T-helper 17 cell (primary cell): Measurements from ENCODE around the gene LSP1. TPM values are rescaled to one million over a fixed set of nuclear protein-coding genes. Genes with fewer than 3 reads are reported as not detected.
A peak's percentile ranks its signal among the peaks of the same experiment; 100 is the strongest.

ENCODE experiments used
- ATAC-seq: fragments of 150-1000 bp; cut with Tn5 transposase; 2 replicates; pipeline ENCODE4 v1.10.0; 2021; ENCODE audit warnings: mild to moderate bottlenecking, moderate library complexity
- DNase-seq, 3 donors: peaks; one replicate each; pipeline versions ENCODE4 v3.0.0 to v3.0.0-alpha.2; 2020 to 2021
- H3K9me3 ChIP-seq: one replicate; pipeline ENCODE4 v1.7.0; 2013; ENCODE audit warnings: low read length, mild to moderate bottlenecking; ENCODE audit not compliant: control insufficient read depth, poor library complexity, severe bottlenecking
- H3K27ac Mint-ChIP-seq: one replicate; pipeline ENCODE4 v1.8.0; 2022; ENCODE audit warnings: mild to moderate bottlenecking, moderate library complexity, mixed read lengths
- H3K27me3 Mint-ChIP-seq: one replicate; pipeline ENCODE4 v1.8.0; 2022; ENCODE audit warnings: mixed read lengths
- H3K36me3 Mint-ChIP-seq: one replicate; pipeline ENCODE4 v1.8.0; 2022; ENCODE audit warnings: low read depth, mixed read lengths
- H3K4me1 Mint-ChIP-seq: one replicate; pipeline ENCODE4 v1.8.0; 2022; ENCODE audit warnings: mild to moderate bottlenecking, mixed read lengths
- H3K4me3 Mint-ChIP-seq: one replicate; pipeline ENCODE4 v1.8.0; 2022; ENCODE audit warnings: mild to moderate bottlenecking, moderate library complexity, mixed read lengths
- total RNA-seq, 4 donors: library from RNA in 2 of 4; stranded (reverse) in 2 of 4; gene quantifications; one replicate each; pipeline ENCODE4 v1.2.3 and lab custom pipeline; 2022 to 2026

Gene LSP1
- total RNA-seq, 2 donors from 2014 or later, result 297 to 299 TPM

GRCh38 chr11:1863352-1864216 lies 10.7 kb downstream of the LSP1 start:
- ATAC-seq (peak; percentile 59), DNase-seq (no peak)
- H3K27ac Mint-ChIP-seq, result peak overlapping the region; percentile 19
- H3K36me3 Mint-ChIP-seq, result no peaks in the 10 kb centered on the region
- H3K9me3 ChIP-seq, result no peaks in the 10 kb centered on the region
- H3K4me1 Mint-ChIP-seq, result peaks cover 25% of the 10 kb centered on the region
- H3K27me3 Mint-ChIP-seq, result no peaks in the 10 kb centered on the region
- no peak overlapping the region for H3K4me3 Mint-ChIP-seq

DNA sequence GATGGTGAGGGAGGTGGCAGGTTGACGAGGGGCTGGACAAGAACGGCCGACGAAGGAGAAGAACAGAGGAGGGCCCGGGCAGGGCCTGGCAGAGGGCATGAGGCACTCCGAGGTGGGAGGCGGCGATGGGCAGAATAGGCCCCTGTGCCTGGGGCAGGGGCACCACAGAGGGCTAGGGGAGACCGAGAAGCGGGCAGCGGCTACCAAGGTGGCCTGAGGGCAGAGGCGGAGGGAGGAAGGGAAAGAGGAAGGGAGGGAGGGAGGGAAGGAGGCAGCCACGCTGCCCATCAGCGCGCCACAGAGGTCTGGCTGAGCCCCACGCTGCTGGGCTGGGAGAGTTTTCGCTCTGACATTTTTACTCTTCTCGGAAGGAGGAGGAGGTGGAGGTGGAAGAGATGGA lies 11.3 kb downstream of the LSP1 start:
- Mint-ChIP-seq H3K27me3 (no peaks in the 10 kb centered on the region), H3K4me3 (no peak overlapping the region), H3K36me3 (no peaks in the 10 kb centered on the region), H3K27ac (peak overlapping the region; percentile 19), H3K4me1 (peaks cover 29% of the 10 kb centered on the region)
- no peaks in the 10 kb centered on the region for H3K9me3 ChIP-seq
- no peak for DNase-seq
- no peak for ATAC-seq

DNA sequence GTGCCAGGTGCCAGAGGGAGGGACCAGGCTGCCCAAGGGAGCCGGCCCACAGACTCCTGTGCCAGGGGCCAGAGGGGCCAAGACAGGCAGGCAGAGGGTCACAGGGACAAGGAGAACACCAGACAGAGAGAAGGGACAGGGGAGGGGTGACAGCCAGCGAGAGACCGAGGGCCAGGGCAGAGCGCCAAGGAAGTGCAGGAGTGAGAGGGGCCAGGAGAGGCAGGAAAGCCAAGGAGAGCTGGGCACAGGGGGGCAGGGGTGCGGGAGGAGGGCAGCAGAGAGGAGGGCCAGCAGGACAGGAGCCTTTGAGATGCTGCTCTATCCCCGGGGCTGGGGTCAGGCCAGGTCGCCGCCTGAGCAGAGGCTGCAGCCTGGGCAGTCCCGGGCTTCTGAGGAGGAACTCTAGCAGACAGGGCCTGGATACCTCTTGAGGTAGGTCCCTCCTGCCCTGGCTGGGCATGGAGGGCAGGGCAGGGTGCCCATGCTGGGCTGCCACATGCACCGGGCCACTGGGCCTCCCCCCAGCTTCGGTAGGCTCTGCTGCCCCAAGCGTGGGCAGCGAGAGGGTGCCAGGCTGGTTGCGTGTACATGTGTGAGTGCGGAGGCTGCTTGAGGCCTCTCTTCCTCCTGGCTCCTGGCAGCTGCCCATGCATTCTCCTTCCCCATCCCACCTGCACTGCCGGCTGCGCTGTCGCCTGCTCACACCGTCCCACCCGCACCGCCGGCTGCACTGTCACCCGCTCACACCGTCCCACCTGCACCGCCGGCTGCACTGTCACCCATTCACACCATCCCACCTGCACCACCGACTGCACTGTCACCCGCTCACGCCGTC lies 12.2 kb downstream of the LSP1 start:
- no peak for ATAC-seq
- H3K9me3 ChIP-seq, result no peaks in the 10 kb centered on the region
- Mint-ChIP-seq H3K4me3 (peak overlapping the region; percentile 69), H3K36me3 (no peaks in the 10 kb centered on the region), H3K4me1 (peaks cover 37% of the 10 kb centered on the region), H3K27me3 (no peaks in the 10 kb centered on the region), H3K27ac (peak overlapping the region; percentile 80)
- DNase-seq, result no peak

DNA sequence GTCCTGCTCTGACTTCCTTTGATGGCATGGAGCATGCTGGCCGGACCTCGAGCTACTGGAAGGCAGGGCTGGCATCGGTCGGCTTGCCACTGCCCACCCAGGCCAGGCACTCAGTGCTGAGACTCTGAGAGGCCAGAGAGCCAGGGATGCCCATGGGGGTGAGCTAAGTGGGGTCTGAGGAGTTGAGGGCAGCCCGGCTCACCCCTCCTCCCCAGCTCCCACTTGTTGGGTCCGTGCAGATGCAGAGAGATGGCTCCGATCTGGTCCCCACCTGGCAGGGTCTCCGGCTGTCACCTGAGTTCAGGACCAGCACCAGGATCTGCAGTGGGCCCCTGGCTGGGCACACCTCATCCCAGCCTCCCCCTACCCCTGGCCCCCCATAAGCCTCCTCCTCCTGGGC lies 13.3 kb downstream of the LSP1 start:
- H3K27ac Mint-ChIP-seq, result peak overlapping the region; percentile 80
- DNase-seq (no peak), ATAC-seq (no peak)
- H3K4me3 Mint-ChIP-seq, result peak overlapping the region; percentile 63
- H3K9me3 ChIP-seq, result no peaks in the 10 kb centered on the region
- H3K27me3 Mint-ChIP-seq, result no peaks in the 10 kb centered on the region
- H3K4me1 Mint-ChIP-seq, result peaks cover 48% of the 10 kb centered on the region
- H3K36me3 Mint-ChIP-seq, result no peaks in the 10 kb centered on the region

DNA sequence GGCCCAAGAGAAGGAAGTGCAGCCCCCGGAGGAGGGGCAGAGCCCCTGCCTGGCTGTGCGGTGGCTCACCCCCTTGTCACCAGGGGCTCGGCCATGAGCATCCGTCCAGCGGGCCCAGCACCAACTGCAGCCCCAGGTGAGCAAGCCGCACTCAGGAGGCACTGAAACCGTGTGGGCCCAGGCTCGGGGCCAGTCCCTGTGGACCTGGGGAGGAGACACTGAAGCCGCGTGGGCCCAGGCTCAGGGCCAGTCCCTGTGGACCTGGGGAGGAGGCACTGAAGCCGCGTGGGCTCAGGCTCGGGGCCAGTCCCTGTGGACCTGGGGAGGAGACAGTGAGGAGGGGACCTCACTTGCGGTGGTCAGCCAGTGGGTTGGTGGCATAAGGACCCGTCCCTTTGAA lies 13.9 kb downstream of the LSP1 start:
- no peaks in the 10 kb centered on the region for H3K27me3 Mint-ChIP-seq
- no peaks in the 10 kb centered on the region for H3K36me3 Mint-ChIP-seq
- H3K4me1 Mint-ChIP-seq, result peaks cover 52% of the 10 kb centered on the region
- H3K4me3 Mint-ChIP-seq, result no peak overlapping the region
- no peaks in the 10 kb centered on the region for H3K9me3 ChIP-seq
- H3K27ac Mint-ChIP-seq, result peak overlapping the region; percentile 80
- DNase-seq (no peak), ATAC-seq (no peak)

DNA sequence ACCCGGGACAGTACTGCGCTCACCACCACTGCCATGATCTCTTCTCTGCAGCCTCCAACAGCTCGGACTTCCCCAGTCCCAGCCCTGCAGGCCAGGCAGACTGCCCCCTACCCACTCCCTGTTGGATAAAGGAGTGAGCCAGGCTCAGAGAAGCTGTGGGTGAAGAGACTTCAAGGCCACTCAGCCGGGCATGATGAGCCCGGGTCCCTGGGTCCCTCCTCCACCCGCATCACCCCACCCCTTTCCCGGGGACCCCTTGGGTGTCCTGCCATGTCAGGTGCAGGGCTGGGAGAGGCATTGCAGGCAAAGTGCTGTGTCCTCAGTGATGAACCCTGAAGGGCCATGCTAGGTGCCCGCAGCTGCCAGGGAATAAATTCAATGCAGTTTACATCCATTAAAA lies 14.5 kb downstream of the LSP1 start:
- ATAC-seq (no peak), DNase-seq (no peak)
- H3K36me3 Mint-ChIP-seq, result no peaks in the 10 kb centered on the region
- peak overlapping the region; percentile 94 for H3K27ac Mint-ChIP-seq
- H3K27me3 Mint-ChIP-seq, result no peaks in the 10 kb centered on the region
- peaks cover 58% of the 10 kb centered on the region for H3K4me1 Mint-ChIP-seq
- no peaks in the 10 kb centered on the region for H3K9me3 ChIP-seq
- H3K4me3 Mint-ChIP-seq, result no peak overlapping the region

GRCh38 chr11:1868056-1868635 lies 15.3 kb downstream of the LSP1 start:
- H3K27me3 Mint-ChIP-seq, result no peaks in the 10 kb centered on the region
- peaks cover 61% of the 10 kb centered on the region for H3K4me1 Mint-ChIP-seq
- DNase-seq (no peak), ATAC-seq (no peak)
- H3K9me3 ChIP-seq, result no peaks in the 10 kb centered on the region
- H3K27ac Mint-ChIP-seq, result peak overlapping the region; percentile 94
- H3K36me3 Mint-ChIP-seq, result no peaks in the 10 kb centered on the region
- peak overlapping the region; percentile 45 for H3K4me3 Mint-ChIP-seq

GRCh38 chr11:1868636-1869291 lies 15.9 kb downstream of the LSP1 start:
- peak overlapping the region; percentile 89 for H3K4me3 Mint-ChIP-seq
- no peaks in the 10 kb centered on the region for H3K36me3 Mint-ChIP-seq
- peak overlapping the region; percentile 94 for H3K27ac Mint-ChIP-seq
- DNase-seq, result no peak
- no peak for ATAC-seq
- no peaks in the 10 kb centered on the region for H3K9me3 ChIP-seq
- H3K27me3 Mint-ChIP-seq, result no peaks in the 10 kb centered on the region
- peaks cover 62% of the 10 kb centered on the region for H3K4me1 Mint-ChIP-seq

GRCh38 chr11:1869427-1870325 lies 16.8 kb downstream of the LSP1 start:
- peak overlapping the region; percentile 89 for H3K4me3 Mint-ChIP-seq
- peak overlapping the region; percentile 94 for H3K27ac Mint-ChIP-seq
- ATAC-seq (no peak), DNase-seq (no peak)
- no peaks in the 10 kb centered on the region for H3K27me3 Mint-ChIP-seq
- H3K36me3 Mint-ChIP-seq, result no peaks in the 10 kb centered on the region
- H3K4me1 Mint-ChIP-seq, result peaks cover 58% of the 10 kb centered on the region
- no peaks in the 10 kb centered on the region for H3K9me3 ChIP-seq

DNA sequence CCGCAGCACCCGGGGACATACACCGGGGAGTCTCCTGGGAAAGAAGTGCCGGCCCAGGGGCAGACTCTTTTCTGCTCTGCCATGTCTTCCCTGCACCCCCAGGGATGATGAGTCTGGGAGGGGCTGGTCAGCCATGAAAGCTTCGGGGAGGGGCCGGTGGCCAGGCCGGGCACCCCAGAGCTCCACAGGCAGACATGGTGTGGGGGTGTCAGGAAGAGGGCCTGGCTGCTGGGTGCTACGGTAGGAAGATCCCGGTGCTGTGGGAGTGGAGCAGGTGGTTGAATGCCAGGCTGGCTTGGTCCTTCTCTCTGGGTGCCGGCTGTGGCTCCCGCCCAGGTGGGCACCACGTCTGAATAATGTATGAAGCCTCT lies 17.4 kb downstream of the LSP1 start:
- peak overlapping the region; percentile 89 for H3K4me3 Mint-ChIP-seq
- peaks cover 55% of the 10 kb centered on the region for H3K4me1 Mint-ChIP-seq
- no peaks in the 10 kb centered on the region for H3K36me3 Mint-ChIP-seq
- H3K9me3 ChIP-seq, result no peaks in the 10 kb centered on the region
- no peaks in the 10 kb centered on the region for H3K27me3 Mint-ChIP-seq
- ATAC-seq (no peak), DNase-seq (no peak)
- peak overlapping the region; percentile 94 for H3K27ac Mint-ChIP-seq

DNA sequence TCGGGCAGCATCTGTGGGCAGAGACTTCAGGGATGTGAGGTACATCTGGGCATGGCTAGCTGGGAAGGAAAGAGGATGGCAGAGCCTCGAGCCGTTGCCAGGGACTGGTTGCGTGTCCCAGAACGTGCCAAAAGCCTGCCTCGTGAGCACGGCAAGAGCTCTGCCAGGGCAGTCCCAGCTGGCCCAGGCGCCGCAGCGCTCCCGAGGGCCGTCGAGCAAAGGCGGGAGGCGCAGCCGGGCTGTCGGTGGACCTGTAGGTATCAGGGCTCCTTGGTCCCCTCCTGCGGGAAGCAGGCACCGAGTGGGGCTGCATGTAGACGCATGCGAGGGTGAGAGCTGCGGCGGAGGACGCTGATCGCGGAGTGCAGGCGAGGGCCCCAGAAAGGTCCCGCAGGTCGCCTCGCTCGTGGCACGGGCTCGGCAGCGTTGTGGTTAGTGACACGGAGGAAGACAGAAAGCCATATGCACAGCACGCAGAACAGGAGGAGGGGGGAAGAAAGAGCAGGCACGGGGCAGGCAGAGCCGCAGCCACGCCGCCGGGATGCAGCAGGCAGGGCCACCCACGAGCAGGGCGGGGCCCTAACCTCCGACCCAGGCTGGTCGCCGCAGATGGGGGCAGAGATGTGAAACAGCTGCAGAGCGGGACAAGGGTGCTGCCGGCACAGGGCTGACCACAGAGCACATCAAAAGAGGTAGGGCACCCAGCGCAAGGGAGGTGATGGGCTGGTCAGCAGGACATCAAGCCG lies 18.0 kb downstream of the LSP1 start:
- DNase-seq, result peak in 1 of 3 donors; percentile 53
- Mint-ChIP-seq H3K4me1 (peaks cover 51% of the 10 kb centered on the region), H3K4me3 (peak overlapping the region; percentile 89), H3K27ac (peak overlapping the region; percentile 94), H3K27me3 (no peaks in the 10 kb centered on the region), H3K36me3 (no peaks in the 10 kb centered on the region)
- no peaks in the 10 kb centered on the region for H3K9me3 ChIP-seq
- peak; percentile 88 for ATAC-seq

- peak overlapping the region; percentile 15 for H3K4me3 Mint-ChIP-seq
- no peaks in the 10 kb centered on the region for H3K27me3 Mint-ChIP-seq
- H3K27ac Mint-ChIP-seq, result peak overlapping the region; percentile 59
- no peaks in the 10 kb centered on the region for H3K36me3 Mint-ChIP-seq
- ATAC-seq (no peak), DNase-seq (peak in 1 of 3 donors; percentile 9)
- no peaks in the 10 kb centered on the region for H3K9me3 ChIP-seq
- H3K4me1 Mint-ChIP-seq, result peaks cover 47% of the 10 kb centered on the region
These were observed 18.6 kb downstream of the LSP1 start for GRCh38 chr11:1871531-1871930.
